ENCODE data around the gene HEATR9. TPM values are rescaled to one million over a fixed set of nuclear protein-coding genes. Genes with fewer than 3 reads are reported as not detected.

The HEATR9 gene
- total and polyA plus RNA-seq, 4 donors = 0.08 TPM; not detected in 3

GRCh38 chr17:35812456-35812855, 56.2 kb downstream of the HEATR9 start:
- Histone ChIP-seq H3K9ac (ENCODE audit: low read depth in 1 of 2, low read length in 2 of 2) (no peak overlapping the region), H3K4me3 (ENCODE audit: low read depth in 1 of 3, low read length in 3 of 3) (no peak overlapping the region), H3K36me3 (ENCODE audit: control insufficient read depth in 4 of 4, insufficient read depth in 3 of 4, low read depth in 1 of 4, low read length in 3 of 4) (no peaks in the 10 kb centered on the region), H3K4me1 (ENCODE audit: control insufficient read depth in 4 of 4, insufficient read depth in 4 of 4, low read length in 3 of 4) (peaks cover 3 to 27% (median 21%) of the 10 kb centered on the region in 4 donors), H3K27me3 (ENCODE audit: control insufficient read depth in 4 of 4, insufficient read depth in 4 of 4, low read length in 3 of 4) (no peaks in the 10 kb centered on the region), H3K9me3 (ENCODE audit: control insufficient read depth in 4 of 4, low read length in 3 of 4) (no peaks in the 10 kb centered on the region), H3K27ac (ENCODE audit: low read depth in 1 of 2, low read length in 2 of 2) (no peak overlapping the region)
- 89% methylated on average over 5 of the region's 5 CpGs for WGBS
- no peak for DNase-seq (ENCODE audit: low spot score)
- TF ChIP-seq JUND (IDR thresholded peaks at IDR 0.05) (no peak), GABPA (IDR thresholded peaks at IDR 0.05 in 1 of 2, conservative IDR thresholded peaks at IDR 0.05 in 1 of 2) (no peak), SP1 (IDR thresholded peaks at IDR 0.05) (no peak), RXRA (IDR thresholded peaks at IDR 0.05) (no peak), HNF4A (conservative IDR thresholded peaks at IDR 0.05) (no peak), NR2F2 (IDR thresholded peaks at IDR 0.05) (no peak), FOXA1 (IDR thresholded peaks at IDR 0.05) (no peak), EGR1 (IDR thresholded peaks at IDR 0.05; ENCODE audit: low read depth in 2 of 2) (no peak), HNF4G (IDR thresholded peaks at IDR 0.05) (no peak), TAF1 (conservative IDR thresholded peaks at IDR 0.05) (no peak), YY1 (IDR thresholded peaks at IDR 0.05) (no peak), FOXA2 (IDR thresholded peaks at IDR 0.05) (no peak), MAX (IDR thresholded peaks at IDR 0.05) (no peak)
- TF ChIP-seq, protein P1, sequence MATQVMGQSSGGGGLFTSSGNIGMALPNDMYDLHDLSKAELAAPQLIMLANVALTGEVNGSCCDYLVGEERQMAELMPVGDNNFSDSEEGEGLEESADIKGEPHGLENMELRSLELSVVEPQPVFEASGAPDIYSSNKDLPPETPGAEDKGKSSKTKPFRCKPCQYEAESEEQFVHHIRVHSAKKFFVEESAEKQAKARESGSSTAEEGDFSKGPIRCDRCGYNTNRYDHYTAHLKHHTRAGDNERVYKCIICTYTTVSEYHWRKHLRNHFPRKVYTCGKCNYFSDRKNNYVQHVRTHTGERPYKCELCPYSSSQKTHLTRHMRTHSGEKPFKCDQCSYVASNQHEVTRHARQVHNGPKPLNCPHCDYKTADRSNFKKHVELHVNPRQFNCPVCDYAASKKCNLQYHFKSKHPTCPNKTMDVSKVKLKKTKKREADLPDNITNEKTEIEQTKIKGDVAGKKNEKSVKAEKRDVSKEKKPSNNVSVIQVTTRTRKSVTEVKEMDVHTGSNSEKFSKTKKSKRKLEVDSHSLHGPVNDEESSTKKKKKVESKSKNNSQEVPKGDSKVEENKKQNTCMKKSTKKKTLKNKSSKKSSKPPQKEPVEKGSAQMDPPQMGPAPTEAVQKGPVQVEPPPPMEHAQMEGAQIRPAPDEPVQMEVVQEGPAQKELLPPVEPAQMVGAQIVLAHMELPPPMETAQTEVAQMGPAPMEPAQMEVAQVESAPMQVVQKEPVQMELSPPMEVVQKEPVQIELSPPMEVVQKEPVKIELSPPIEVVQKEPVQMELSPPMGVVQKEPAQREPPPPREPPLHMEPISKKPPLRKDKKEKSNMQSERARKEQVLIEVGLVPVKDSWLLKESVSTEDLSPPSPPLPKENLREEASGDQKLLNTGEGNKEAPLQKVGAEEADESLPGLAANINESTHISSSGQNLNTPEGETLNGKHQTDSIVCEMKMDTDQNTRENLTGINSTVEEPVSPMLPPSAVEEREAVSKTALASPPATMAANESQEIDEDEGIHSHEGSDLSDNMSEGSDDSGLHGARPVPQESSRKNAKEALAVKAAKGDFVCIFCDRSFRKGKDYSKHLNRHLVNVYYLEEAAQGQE (IDR thresholded peaks at IDR 0.05) = no peak
- TF ChIP-seq, protein P2, sequence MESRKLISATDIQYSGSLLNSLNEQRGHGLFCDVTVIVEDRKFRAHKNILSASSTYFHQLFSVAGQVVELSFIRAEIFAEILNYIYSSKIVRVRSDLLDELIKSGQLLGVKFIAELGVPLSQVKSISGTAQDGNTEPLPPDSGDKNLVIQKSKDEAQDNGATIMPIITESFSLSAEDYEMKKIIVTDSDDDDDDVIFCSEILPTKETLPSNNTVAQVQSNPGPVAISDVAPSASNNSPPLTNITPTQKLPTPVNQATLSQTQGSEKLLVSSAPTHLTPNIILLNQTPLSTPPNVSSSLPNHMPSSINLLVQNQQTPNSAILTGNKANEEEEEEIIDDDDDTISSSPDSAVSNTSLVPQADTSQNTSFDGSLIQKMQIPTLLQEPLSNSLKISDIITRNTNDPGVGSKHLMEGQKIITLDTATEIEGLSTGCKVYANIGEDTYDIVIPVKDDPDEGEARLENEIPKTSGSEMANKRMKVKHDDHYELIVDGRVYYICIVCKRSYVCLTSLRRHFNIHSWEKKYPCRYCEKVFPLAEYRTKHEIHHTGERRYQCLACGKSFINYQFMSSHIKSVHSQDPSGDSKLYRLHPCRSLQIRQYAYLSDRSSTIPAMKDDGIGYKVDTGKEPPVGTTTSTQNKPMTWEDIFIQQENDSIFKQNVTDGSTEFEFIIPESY (IDR thresholded peaks at IDR 0.05) = no peak
- TF ChIP-seq, protein P3, sequence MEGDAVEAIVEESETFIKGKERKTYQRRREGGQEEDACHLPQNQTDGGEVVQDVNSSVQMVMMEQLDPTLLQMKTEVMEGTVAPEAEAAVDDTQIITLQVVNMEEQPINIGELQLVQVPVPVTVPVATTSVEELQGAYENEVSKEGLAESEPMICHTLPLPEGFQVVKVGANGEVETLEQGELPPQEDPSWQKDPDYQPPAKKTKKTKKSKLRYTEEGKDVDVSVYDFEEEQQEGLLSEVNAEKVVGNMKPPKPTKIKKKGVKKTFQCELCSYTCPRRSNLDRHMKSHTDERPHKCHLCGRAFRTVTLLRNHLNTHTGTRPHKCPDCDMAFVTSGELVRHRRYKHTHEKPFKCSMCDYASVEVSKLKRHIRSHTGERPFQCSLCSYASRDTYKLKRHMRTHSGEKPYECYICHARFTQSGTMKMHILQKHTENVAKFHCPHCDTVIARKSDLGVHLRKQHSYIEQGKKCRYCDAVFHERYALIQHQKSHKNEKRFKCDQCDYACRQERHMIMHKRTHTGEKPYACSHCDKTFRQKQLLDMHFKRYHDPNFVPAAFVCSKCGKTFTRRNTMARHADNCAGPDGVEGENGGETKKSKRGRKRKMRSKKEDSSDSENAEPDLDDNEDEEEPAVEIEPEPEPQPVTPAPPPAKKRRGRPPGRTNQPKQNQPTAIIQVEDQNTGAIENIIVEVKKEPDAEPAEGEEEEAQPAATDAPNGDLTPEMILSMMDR (IDR thresholded peaks at IDR 0.05; ENCODE audit: low read depth, low read length, missing input control) = no peak
- TF ChIP-seq, protein P4, sequence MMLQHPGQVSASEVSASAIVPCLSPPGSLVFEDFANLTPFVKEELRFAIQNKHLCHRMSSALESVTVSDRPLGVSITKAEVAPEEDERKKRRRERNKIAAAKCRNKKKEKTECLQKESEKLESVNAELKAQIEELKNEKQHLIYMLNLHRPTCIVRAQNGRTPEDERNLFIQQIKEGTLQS (IDR thresholded peaks at IDR 0.05) = no peak

GRCh38 chr17:35811759-35812158, 56.9 kb downstream of the HEATR9 start:
- TF ChIP-seq HNF4G (IDR thresholded peaks at IDR 0.05) (no peak), RXRA (IDR thresholded peaks at IDR 0.05) (no peak), YY1 (IDR thresholded peaks at IDR 0.05) (no peak), MAX (IDR thresholded peaks at IDR 0.05) (no peak), RAD21 (IDR thresholded peaks at IDR 0.05) (no peak), EGR1 (IDR thresholded peaks at IDR 0.05; ENCODE audit: low read depth in 2 of 2) (no peak), NR2F2 (IDR thresholded peaks at IDR 0.05) (no peak), FOXA1 (IDR thresholded peaks at IDR 0.05) (no peak), HNF4A (conservative IDR thresholded peaks at IDR 0.05) (no peak)
- TF ChIP-seq, protein P2 (IDR thresholded peaks at IDR 0.05) = no peak
- TF ChIP-seq, protein P3 (IDR thresholded peaks at IDR 0.05; ENCODE audit: low read depth, low read length, missing input control) = no peak
- TF ChIP-seq, protein P4 (IDR thresholded peaks at IDR 0.05) = no peak
- no peak overlapping the region for H3K27ac ChIP-seq (ENCODE audit: low read depth in 1 of 2, low read length in 2 of 2)
- H3K36me3 ChIP-seq (ENCODE audit: control insufficient read depth in 4 of 4, insufficient read depth in 3 of 4, low read depth in 1 of 4, low read length in 3 of 4) = no peaks in the 10 kb centered on the region
- 90% methylated on average over 6 of the region's 6 CpGs for WGBS
- no peaks in the 10 kb centered on the region for H3K27me3 ChIP-seq (ENCODE audit: control insufficient read depth in 4 of 4, insufficient read depth in 4 of 4, low read length in 3 of 4)
- H3K9ac ChIP-seq (ENCODE audit: low read depth in 1 of 2, low read length in 2 of 2) = no peak overlapping the region
- peaks cover 3 to 21% (median 15%) of the 10 kb centered on the region in 4 donors for H3K4me1 ChIP-seq (ENCODE audit: control insufficient read depth in 4 of 4, insufficient read depth in 4 of 4, low read length in 3 of 4)
- H3K4me3 ChIP-seq (ENCODE audit: low read depth in 1 of 3, low read length in 3 of 3) = no peak overlapping the region
- no peak for DNase-seq (ENCODE audit: low spot score)
- H3K9me3 ChIP-seq (ENCODE audit: control insufficient read depth in 4 of 4, low read length in 3 of 4) = no peaks in the 10 kb centered on the region
